Transverse colon (tissue), 4 donors: ENCODE results near the gene PREX1.

Source experiments
- EP300 ChIP-seq: sonication (generic); formaldehyde crosslinking; IDR thresholded peaks from one replicate; pipeline ENCODE4 v1.6.1; 2017; ENCODE audit warnings: antibody characterized with exemption, low read depth
- POLR2A ChIP-seq: fragments of 450-650 bp; IDR thresholded peaks from one replicate; pipeline ENCODE4 v1.6.1; 2016; ENCODE audit warnings: antibody characterized with exemption, mild to moderate bottlenecking, moderate library complexity
- POLR2AphosphoS5 ChIP-seq, 3 donors: sonication (generic); formaldehyde crosslinking; IDR thresholded peaks; one replicate each; pipeline ENCODE4 v1.6.1; 2016; ENCODE audit warnings: antibody characterized with exemption in 3 of 3
- TF ChIP-seq, protein P1 (sequence below), 5 experiments: fragments of 200-600 bp in 3 of 5; fragments of 450-650 bp in 2 of 5; sonication (generic) in 3 of 5; IDR thresholded peaks; 1 replicate in 2 of 5; 2 replicates in 3 of 5; pipeline ENCODE4 v1.5.1; 2016 to 2017; ENCODE audit warnings: antibody characterized with exemption in 5 of 5, inconsistent platforms in 3 of 5, mild to moderate bottlenecking in 2 of 5, moderate library complexity in 1 of 5

DNA sequence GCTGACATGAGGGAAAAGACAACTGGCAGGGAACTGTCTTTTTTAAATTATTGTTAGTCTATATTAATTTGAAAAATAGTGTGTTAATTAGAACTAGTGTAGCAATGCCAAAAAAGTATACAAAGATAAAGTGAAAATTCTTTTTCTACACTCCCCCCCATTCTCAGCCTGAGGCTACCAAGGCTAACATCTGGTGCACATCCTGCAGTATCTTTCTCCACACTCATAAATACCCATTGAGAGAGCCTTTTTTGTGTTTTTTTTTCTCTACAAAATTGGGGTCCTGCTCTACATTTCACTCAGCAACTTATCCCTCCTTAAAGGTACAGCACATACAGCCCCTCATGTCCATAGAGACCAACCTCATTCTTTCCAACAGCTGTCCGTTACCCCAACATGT lies 20.7 kb downstream of the PREX1 start:
- TF ChIP-seq POLR2A (no peak), POLR2AphosphoS5 (IDR thresholded peaks at IDR 0.05) (no peak), EP300 (no peak)
- TF ChIP-seq, protein P1, sequence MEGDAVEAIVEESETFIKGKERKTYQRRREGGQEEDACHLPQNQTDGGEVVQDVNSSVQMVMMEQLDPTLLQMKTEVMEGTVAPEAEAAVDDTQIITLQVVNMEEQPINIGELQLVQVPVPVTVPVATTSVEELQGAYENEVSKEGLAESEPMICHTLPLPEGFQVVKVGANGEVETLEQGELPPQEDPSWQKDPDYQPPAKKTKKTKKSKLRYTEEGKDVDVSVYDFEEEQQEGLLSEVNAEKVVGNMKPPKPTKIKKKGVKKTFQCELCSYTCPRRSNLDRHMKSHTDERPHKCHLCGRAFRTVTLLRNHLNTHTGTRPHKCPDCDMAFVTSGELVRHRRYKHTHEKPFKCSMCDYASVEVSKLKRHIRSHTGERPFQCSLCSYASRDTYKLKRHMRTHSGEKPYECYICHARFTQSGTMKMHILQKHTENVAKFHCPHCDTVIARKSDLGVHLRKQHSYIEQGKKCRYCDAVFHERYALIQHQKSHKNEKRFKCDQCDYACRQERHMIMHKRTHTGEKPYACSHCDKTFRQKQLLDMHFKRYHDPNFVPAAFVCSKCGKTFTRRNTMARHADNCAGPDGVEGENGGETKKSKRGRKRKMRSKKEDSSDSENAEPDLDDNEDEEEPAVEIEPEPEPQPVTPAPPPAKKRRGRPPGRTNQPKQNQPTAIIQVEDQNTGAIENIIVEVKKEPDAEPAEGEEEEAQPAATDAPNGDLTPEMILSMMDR (IDR thresholded peaks at IDR 0.05) = no peak
